Brain pericyte (primary cell): ENCODE measurements around the gene IVD.

Source experiments
- DNase-seq: peaks from one replicate; pipeline ENCODE4 v3.0.0-alpha.2; 2012; ENCODE audit warnings: low read depth, low spot score

IVD gene

GRCh38 chr15:40405501-40406381 lies at the start of gene IVD:
Gene IVD (plus strand): TSS chr15:40405795. CDS start chr15:40405828, 33 bp downstream.
- peak; percentile 83 for DNase-seq

GRCh38 chr15:40355976-40356585 lies 49.5 kb upstream of the IVD start:
- no peak for DNase-seq

- DNase-seq: no peak
Observed at GRCh38 chr15:40357246-40357645, 48.3 kb upstream of the IVD start.

- no peak for DNase-seq
Observed at GRCh38 chr15:40357723-40358470, 47.7 kb upstream of the IVD start, which contains the start of gene DISP2. Gene DISP2 (plus strand): TSS chr15:40358219. CDS start chr15:40358322, 103 bp downstream.

- DNase-seq: no peak
Observed at GRCh38 chr15:40358471-40359353, 46.9 kb upstream of the IVD start.

- no peak for DNase-seq
Observed at GRCh38 chr15:40360015-40360414, 45.6 kb upstream of the IVD start.

- DNase-seq: no peak
Observed at GRCh38 chr15:40361640-40362039, 44.0 kb upstream of the IVD start.

GRCh38 chr15:40363611-40364010 lies 42.0 kb upstream of the IVD start:
- DNase-seq: no peak

GRCh38 chr15:40364251-40364650 lies 41.3 kb upstream of the IVD start:
- DNase-seq: no peak

GRCh38 chr15:40365016-40365415 lies 40.6 kb upstream of the IVD start:
- DNase-seq: no peak

GRCh38 chr15:40365624-40366456 lies 39.8 kb upstream of the IVD start:
- DNase-seq: no peak

GRCh38 chr15:40366457-40367370 lies 38.9 kb upstream of the IVD start:
- DNase-seq: no peak

- no peak for DNase-seq
Observed at GRCh38 chr15:40367371-40367685, 38.3 kb upstream of the IVD start.

GRCh38 chr15:40367686-40368611 lies 37.6 kb upstream of the IVD start:
- DNase-seq: no peak

GRCh38 chr15:40368719-40369473 lies 36.7 kb upstream of the IVD start:
- no peak for DNase-seq

- no peak for DNase-seq
Observed at GRCh38 chr15:40369474-40369869, 36.1 kb upstream of the IVD start.

GRCh38 chr15:40369971-40370370 lies 35.6 kb upstream of the IVD start:
- DNase-seq: no peak

GRCh38 chr15:40372981-40373380 lies 32.6 kb upstream of the IVD start:
- no peak for DNase-seq
